H54 (cell line): ENCODE results near the gene BCL2L1.
"Not testable (repeated sequence)": the region's sequence is repeated elsewhere in the genome, so short reads cannot be mapped to it uniquely, and the experiment has no call there.

Experiments
- DNase-seq: peaks from one replicate; pipeline ENCODE4 v3.0.0; 2011; ENCODE audit warnings: low spot score, mixed read lengths; ENCODE audit not compliant: insufficient read length
- FAIRE-seq: peaks from 3 replicates; lab custom pipeline; 2011; peaks lifted over from hg19 to GRCh38; lab: Jason Lieb, UNC
- POLR2A ChIP-seq: IDR thresholded peaks from 2 replicates; pipeline ENCODE4 v1.6.1; 2011; ENCODE audit warnings: low read depth, mild to moderate bottlenecking, low read length

BCL2L1 gene

DNA sequence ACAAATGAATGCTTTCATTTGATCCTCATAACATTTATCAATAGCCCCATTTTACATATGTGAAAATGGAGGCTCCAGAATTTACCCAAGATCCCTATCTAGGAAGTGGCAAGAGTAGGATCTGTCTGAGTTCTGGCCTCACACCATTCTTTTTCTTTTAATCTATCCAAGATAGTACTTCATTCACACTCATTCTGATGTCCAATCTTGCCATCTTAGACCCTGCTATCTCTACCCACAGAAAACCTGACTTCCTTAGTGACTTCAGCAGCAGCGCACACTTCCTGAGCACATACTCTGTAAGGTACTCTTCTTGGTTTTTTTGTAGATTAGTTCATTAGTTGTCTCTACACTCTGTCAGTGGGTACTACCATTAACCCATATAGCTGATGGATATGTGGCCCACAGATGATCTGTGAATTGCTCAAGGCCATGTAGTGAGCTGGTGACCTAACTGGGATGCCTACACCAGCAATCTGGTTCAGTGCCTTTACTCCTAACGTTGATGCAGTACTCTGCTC, 48.7 kb downstream of the BCL2L1 start:
- no peak for TF ChIP-seq POLR2A
- FAIRE-seq (no peak), DNase-seq (no peak)

DNA sequence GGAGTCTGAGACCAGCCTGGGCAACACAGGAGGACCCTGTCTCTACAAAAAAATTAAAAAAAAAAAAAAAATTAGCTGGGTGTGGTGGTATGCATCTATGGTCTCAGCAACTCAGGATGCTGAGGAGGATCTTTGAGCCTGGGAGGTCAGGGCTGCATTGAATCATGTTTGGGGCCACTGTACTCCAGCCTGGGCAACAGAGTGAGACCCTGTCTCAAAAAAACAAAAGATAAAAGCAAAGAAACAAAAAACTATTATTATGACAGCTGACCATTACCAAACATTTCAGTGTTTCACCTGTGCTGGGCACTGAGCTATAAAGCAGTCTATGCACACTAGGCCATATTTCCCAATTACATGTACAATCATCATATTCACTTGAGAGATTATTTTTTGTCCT, 49.2 kb downstream of the BCL2L1 start:
- DNase-seq (no peak), FAIRE-seq (no peak)
- TF ChIP-seq POLR2A: no peak

DNA sequence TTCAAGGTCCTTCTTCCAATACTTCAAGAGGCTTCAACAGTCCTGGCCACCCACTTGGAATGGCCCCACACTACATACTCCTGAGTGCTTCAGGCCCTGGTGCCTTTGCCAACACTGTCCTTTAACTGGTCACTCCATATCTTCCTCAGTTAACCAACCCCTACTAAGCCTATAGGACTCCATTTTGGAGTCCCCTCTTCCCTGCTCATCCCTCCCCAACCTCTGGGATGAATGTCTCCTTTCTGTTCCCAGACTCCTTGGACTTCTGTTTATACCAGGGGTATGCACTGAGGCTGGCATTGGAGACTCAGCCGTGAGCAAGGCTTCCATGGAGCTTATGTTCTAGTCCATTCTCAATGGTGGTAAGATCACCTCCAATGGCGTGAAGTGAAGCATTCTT, 51.3 kb downstream of the BCL2L1 start:
- FAIRE-seq (no peak), DNase-seq (no peak)
- TF ChIP-seq POLR2A: no peak

DNA sequence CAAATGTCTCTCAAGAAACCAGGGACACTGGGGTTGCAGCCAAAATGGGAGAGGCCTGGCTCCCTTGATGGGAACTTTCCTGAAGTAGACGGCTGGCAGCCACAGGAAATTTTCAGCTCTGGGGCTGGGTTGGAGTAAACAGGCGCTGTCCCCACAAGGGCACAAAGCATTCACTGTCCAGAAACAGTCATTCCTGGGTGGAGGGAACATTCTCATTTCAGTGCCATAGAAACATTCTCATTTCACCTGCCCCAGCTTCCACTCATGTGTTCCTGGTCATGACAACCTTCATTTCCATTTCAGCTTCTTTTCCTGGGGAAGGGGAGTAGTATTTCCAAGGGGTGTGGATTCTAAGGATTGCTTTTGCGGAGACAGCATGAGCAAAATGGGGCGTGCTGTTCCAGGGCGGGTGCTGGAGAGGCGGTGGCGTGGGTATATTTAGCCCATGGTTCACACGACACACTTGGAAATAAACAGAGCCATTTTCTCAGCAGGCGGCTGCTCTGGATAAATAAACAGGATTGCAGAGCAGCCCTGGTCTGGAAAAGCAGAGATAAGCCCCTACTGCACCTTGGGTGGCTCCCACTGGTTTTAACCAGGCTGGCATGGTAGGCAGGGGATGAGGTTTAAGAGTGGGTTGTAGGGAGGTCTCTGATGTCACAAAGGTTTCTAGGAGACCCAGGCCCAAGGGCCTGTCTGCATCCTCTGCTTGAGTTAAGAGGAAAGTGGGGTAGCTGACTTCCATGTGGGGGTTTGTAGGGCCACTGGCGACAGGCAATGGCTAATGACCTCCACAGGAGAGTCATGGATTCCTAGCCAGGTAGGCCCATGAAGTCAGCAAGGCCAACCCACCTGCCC, 52.1 kb downstream of the BCL2L1 start:
- TF ChIP-seq POLR2A: no peak
- FAIRE-seq: no peak
- DNase-seq: no peak

DNA sequence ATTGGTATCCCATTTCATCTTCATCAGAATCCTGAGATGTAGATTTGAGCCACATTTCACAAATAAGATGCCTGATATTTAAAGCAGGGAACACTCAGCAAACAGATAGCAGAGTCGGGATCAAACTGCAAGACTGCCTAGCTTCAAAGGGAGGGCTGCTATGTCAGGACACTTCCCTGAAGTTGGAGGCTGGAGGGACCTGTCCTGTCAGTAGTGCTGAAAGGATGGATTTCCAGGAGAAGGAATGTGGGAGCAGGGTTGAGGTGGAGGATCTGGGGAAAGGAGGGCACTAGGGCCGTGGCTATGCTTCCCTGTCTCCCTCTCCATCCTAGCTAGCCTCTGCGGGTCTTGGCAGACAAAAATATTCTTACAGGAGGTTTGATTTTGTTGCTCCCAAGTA, 52.8 kb downstream of the BCL2L1 start:
- DNase-seq (no peak), FAIRE-seq (no peak)
- no peak for TF ChIP-seq POLR2A

DNA sequence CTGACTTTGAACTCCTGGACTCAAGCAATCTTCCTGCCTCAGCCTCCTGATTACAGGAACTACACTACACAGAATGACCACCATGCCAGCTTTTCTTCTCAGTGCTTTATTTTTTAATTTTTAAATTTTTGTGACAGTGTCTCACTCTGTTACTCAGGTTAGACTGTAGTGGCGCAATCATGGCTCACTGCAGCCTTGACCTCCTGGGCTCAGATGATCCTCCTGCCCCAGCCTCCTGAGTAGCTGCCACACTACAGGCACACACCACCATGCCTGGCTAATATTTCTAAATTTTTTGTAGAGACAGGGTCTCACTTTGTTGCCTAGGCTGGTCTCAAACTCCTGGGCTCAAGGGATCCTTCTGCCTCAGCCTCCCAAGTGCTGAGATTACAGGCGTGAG, 53.7 kb downstream of the BCL2L1 start:
- not testable (repeated sequence) for FAIRE-seq, DNase-seq

DNA sequence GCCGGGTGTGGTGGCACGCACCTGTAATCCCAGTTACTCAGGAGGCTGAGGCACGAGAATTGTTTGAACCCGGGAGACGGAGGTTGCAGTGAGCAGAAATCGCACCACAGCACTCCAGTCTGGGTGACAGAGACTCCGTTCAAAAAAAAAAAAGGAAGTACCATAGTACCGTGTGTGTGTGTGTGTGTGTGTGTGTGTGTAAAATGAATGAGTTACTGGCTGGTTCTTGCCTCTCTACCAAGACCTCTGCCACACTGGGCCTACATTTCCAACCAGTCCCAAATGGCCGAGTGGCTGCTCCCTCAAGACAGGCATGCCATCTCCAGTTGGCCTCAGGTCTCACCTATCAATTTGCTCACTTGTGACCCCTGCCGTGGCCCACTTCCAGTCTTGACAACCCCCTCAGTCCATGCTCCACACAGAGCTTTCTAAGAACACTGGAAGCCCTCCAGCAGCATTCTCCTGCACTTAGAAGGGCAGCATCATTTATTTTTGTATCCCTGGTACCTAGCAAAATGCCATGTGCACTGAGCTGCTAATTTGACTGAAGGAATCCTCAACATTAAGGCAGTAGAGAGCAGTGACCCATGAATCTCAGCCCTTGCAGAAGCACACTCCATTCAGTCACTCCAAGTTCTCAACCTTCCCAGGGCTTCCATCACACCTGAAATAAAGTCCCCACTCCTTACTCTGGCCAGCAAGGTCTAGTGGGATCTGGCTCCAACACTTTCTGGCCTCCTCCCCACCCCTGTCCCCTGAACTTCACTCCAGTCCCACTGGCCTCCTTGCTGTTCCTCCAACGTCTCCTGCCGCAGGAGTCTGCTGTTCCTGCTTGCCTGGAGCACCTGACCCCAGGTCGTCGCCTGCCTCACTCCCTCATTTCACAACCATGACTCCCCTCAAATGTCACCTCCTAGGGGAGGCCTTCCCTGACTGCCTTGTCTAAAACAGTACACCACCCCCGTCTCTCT, 55.1 kb downstream of the BCL2L1 start:
- TF ChIP-seq POLR2A: no peak
- DNase-seq (no peak), FAIRE-seq (no peak)

DNA sequence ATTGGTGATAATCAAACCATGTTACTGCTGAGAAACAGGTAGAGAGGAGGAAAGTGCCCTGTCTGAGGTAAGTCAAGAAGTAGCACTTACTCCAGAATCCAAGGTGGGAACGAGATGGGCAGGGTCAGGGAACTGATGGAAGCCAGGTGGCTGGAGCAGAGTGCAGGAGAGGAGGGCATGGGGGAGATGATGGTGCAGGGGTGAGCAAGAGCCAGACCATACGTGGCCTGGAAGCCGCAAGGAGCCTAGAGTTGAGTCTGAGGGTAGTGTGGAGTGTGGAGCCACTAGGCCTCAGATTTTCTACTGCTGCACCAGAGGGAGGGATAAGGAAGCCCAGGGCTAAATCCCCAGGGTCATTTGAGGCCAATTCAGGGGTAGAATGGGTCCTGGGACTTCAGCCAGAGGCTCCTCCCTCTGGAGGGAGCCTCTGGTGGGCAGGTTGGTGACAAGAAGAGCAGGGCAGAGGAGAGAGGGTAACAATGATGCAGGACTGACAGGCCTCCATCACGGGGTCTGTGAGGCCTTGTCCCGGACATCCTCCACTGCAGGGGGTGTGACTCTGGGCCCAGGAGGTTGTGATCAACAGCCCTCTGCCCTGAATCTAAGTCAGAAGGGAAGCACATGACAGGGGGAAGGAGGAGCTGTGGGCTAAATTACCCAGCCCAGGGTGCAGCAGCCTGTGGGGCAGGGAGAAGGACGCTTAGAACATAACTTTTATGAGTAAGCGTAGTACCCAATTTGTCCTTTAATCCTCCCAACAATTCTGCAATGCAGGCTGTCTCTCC, 56.2 kb downstream of the BCL2L1 start:
- TF ChIP-seq POLR2A: no peak

DNA sequence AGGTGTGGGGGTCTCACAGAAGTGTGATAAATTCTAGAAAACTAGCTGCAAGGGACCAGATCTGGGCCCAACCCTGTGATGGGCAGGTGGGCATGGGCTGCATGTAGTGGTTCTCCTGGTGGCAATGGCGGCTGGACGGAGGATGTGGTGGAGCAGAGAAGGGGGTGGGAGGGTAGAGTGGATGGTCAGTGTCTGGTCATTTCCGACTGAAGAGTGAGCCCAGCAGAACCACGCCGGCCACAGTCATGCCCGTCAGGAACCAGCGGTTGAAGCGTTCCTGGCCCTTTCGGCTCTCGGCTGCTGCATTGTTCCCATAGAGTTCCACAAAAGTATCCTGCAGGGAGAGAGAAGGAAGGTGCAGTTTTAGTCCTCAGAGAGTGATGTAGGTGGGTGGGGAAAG, 56.9 kb downstream of the BCL2L1 start:
- DNase-seq (no peak), FAIRE-seq (no peak)
- TF ChIP-seq POLR2A: no peak

More for the DNA sequence above, 56.2 kb downstream of the BCL2L1 start:
- DNase-seq (no peak), FAIRE-seq (no peak)

DNA sequence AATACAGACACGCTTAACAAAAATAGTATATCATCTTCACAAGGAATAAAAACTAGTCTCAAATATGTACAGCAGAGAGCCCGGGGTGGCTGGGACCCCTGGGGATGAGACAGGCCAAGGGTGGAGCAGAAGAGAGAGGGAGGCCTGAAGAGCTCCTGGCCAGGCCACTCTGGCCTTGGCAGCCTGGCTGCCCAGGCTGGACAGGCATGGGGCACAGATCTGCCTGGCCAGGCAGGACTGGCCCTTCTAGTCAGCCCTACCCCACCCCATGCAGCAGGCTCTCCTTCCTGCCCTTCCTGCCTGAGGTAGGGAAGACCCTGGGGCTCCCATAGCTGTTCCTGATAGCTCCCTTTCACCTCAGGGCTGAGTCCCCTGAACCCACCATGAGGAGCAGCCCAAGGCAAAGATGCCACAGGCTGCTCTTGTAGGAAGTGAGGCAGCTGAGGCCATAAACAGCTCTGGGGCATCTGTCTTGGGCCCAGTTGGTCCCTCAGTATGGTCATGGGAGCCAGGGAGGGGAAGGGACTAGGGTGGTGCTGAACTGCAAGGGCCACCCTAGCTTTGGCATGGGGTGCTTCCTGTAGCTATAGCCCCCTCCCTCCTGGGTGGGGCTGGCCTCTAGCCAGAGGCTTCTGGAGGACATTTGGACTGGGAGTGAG, 57.8 kb downstream of the BCL2L1 start:
- FAIRE-seq (no peak), DNase-seq (no peak)
- TF ChIP-seq POLR2A: no peak

DNA sequence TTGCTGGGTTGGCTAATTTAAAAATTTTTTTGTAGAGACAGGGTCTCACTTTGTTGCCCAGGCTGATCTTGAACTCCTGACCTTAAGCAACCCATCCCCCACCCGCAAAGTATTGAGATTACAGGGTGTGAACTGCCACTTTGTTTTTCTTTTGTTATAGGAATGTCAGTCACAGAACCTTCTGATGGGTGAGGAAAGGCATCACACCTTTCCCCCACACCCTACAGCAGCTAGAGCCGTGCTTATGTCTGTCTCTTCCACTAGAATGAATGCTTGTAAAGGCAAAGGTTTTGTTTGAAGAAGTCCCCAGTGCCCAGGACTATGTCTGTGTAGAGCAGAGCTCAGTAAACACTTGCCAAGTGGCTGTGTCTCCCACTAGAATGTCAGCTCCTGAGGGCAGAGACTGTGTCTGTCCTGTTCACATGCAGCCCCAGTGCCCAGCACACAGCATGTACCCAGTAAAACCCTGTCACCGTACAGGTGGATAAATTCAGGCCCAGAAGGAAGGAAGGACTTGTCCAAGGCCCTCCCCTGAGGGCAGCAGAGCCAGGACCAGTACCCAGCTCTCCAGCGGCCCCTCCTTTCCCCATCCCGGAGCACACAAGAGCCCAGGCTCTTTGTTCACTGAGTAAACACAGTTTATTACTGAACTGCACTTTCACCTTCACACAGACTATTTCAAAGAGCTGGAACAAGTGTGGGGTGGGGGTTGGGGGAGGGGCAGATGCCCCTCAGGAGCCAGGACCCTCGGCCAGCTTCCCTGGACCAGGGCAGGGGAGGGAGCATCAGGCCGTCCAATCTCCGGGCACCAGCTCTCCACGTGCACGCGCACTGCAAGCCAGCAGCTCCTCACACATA, 58.6 kb downstream of the BCL2L1 start:
- DNase-seq (no peak), FAIRE-seq (no peak)

DNA sequence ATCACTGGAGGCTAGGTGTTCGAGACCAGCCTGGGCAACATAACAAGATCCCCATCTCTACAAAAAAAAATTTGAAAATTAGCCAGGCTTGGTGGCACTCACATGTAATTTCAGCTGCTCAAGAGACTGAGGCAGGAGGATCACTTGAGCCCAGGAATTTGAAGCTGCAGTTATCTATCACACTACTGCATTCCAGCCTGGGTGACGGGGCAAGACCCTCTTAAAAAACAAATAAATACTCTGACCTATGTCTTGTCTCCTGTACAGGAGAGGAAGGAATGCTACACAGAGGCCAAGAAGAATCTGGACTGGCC, 59.2 kb downstream of the BCL2L1 start:
- DNase-seq (no peak), FAIRE-seq (no peak)
- no peak for TF ChIP-seq POLR2A

More for the DNA sequence above, 58.6 kb downstream of the BCL2L1 start:
- TF ChIP-seq POLR2A: no peak
